ENCODE results near the gene RND1.

DNA sequence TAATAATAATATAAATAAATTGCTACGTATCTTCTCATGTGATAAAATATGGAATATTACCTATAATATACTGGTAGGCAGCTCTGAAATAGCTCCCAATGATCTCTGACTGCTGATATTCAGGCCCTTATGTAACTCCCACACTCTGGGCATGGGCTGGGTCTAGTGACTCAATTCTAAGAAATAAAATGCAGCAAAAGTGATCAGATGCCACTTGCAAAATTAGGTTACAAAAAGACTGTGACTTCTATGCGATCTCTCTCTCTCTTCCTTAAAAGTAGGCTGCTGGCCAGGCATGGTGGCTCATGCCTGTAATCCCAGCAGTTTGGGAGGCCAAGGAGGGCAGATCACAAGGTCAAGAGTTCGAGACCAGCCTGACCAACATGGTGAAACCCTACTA is 57.7 kb downstream of the RND1 start:
- no peak for TF ChIP-seq CHD2 (IDR thresholded peaks at IDR 0.05; ENCODE audit: low read length)
- TF ChIP-seq TCF12 (IDR thresholded peaks at IDR 0.05; ENCODE audit: low read depth, low read length): no peak
- no peak for TF ChIP-seq RAD21 (IDR thresholded peaks at IDR 0.05 in 1 of 2, conservative IDR thresholded peaks at IDR 0.05 in 1 of 2; ENCODE audit: low read depth in 2 of 2, low read length in 2 of 2)
- TF ChIP-seq, protein P1, sequence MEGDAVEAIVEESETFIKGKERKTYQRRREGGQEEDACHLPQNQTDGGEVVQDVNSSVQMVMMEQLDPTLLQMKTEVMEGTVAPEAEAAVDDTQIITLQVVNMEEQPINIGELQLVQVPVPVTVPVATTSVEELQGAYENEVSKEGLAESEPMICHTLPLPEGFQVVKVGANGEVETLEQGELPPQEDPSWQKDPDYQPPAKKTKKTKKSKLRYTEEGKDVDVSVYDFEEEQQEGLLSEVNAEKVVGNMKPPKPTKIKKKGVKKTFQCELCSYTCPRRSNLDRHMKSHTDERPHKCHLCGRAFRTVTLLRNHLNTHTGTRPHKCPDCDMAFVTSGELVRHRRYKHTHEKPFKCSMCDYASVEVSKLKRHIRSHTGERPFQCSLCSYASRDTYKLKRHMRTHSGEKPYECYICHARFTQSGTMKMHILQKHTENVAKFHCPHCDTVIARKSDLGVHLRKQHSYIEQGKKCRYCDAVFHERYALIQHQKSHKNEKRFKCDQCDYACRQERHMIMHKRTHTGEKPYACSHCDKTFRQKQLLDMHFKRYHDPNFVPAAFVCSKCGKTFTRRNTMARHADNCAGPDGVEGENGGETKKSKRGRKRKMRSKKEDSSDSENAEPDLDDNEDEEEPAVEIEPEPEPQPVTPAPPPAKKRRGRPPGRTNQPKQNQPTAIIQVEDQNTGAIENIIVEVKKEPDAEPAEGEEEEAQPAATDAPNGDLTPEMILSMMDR (IDR thresholded peaks at IDR 0.05; ENCODE audit: control extremely low read depth in 1 of 3, insufficient read depth in 1 of 3, low read depth in 1 of 3, low read length in 3 of 3): no peak
- no peak for TF ChIP-seq FOSL1 (IDR thresholded peaks at IDR 0.05; ENCODE audit: insufficient read depth, low read depth, low read length)
- TF ChIP-seq TBP (IDR thresholded peaks at IDR 0.05; ENCODE audit: low read depth, low read length): no peak
- TF ChIP-seq, protein P2, sequence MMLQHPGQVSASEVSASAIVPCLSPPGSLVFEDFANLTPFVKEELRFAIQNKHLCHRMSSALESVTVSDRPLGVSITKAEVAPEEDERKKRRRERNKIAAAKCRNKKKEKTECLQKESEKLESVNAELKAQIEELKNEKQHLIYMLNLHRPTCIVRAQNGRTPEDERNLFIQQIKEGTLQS (IDR thresholded peaks at IDR 0.05; ENCODE audit: insufficient read depth, low read depth, low read length): no peak
- TF ChIP-seq RBBP5 (IDR thresholded peaks at IDR 0.05; ENCODE audit: borderline replicate concordance, low read depth, low read length): no peak
- TF ChIP-seq POLR2AphosphoS5 (IDR thresholded peaks at IDR 0.05; ENCODE audit: low read depth, low read length): no peak
- TF ChIP-seq EP300 (IDR thresholded peaks at IDR 0.05; ENCODE audit: borderline replicate concordance in 1 of 2, low read depth in 2 of 2, low read length in 2 of 2): no peak
- no peak for TF ChIP-seq POLR2A (IDR thresholded peaks at IDR 0.05; ENCODE audit: control extremely low read depth in 1 of 2, low read depth in 2 of 2, low read length in 2 of 2)
- TF ChIP-seq TAF1 (IDR thresholded peaks at IDR 0.05; ENCODE audit: low read depth, low read length): no peak
